Activated naive CD4-positive, alpha-beta T cell treated with anti-CD3 and anti-CD28 coated beads, Interleukin-2, amount 50 U/mL, for 72 hours (primary cell): ENCODE measurements around the gene KRTAP9-2. TPM values are rescaled to one million over a fixed set of nuclear protein-coding genes. Genes with fewer than 3 reads are reported as not detected.
"Not testable (repeated sequence)": the region's sequence is repeated elsewhere in the genome, so short reads cannot be mapped to it uniquely, and the experiment has no call there.

ENCODE experiments used
- ATAC-seq, 2 donors: fragments of 150-1000 bp; cut with Tn5 transposase; 2 replicates each; pipeline ENCODE4 v1.10.0; 2021; ENCODE audit warnings: mild to moderate bottlenecking in 2 of 2, moderate library complexity in 2 of 2
- DNase-seq, 2 donors: peaks; one replicate each; pipeline ENCODE4 v3.0.0; 2021 to 2022; ENCODE audit warnings: low spot score in 2 of 2
- H3K27ac Mint-ChIP-seq, 2 donors: one replicate each; pipeline ENCODE4 v1.8.0; 2022; ENCODE audit warnings: mild to moderate bottlenecking in 2 of 2, mixed read lengths in 2 of 2
- H3K36me3 Mint-ChIP-seq, 2 donors: one replicate each; pipeline ENCODE4 v1.8.0; 2022; ENCODE audit warnings: mixed read lengths in 2 of 2
- H3K9me3 Mint-ChIP-seq, 2 donors: one replicate each; pipeline ENCODE4 v1.8.0; 2022; ENCODE audit warnings: mixed read lengths in 2 of 2
- total RNA-seq, 2 donors: library from RNA; stranded (reverse); gene quantifications; one replicate each; pipeline ENCODE4 v1.2.3, GENCODE V29; 2022

The KRTAP9-2 gene, protein sequence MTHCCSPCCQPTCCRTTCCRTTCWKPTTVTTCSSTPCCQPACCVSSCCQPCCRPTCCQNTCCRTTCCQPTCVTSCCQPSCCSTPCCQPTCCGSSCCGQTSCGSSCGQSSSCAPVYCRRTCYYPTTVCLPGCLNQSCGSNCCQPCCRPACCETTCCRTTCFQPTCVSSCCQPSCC
- not detected for total RNA-seq

DNA sequence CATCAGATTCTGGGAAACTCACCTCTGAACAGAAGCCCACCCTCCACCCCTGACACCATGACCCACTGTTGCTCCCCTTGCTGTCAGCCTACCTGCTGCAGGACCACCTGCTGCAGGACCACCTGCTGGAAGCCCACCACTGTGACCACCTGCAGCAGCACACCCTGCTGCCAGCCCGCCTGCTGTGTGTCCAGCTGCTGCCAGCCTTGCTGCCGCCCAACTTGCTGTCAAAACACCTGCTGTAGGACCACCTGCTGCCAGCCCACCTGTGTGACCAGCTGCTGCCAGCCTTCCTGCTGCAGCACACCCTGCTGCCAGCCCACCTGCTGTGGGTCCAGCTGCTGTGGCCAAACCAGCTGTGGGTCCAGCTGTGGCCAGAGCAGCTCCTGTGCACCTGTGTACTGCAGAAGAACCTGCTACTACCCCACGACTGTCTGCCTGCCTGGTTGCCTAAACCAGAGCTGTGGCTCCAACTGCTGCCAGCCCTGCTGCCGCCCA lies at the start of gene KRTAP9-2:
Gene KRTAP9-2, plus strand, starts transcription at position 51 of the 498 bp plus-strand sequence. Its CDS starts 7 bp downstream, at position 58.
- not testable (repeated sequence) for DNase-seq, H3K9me3 Mint-ChIP-seq, H3K27ac Mint-ChIP-seq, H3K36me3 Mint-ChIP-seq, ATAC-seq

DNA sequence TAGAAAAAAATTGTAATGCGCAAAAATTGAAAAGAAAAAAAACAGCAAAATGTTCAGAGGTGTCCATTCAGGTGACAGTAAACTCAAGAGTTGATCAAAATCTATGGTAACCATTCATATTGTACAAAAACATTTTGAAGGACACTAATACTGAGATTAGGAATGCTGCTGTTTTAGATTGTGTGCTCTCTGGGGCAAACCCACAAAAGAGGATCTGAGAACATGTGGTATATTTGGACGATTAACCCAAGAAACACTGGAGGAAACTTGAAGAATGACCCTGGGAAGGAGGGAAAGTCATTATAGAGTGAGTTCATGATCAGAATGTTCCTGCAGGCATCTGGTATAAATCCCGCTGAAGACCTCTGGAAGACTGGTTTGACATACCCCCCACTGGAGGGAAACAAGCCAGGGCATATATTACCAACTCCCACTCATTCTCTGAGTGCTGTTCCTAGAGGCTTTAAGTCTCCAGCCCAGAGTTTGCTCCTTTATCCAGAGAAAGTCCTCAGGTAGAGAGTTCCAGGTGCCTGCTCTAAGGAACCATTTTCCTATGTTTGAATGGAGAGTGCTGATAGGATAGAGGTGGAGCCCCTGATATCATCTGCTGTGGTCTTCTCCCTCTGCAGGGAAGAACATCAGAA lies 49.6 kb upstream of the KRTAP9-2 start:
- no peaks in the 10 kb centered on the region for H3K36me3 Mint-ChIP-seq
- DNase-seq: no peak
- H3K9me3 Mint-ChIP-seq: no peaks in the 10 kb centered on the region
- ATAC-seq: no peak
- no peak overlapping the region for H3K27ac Mint-ChIP-seq

DNA sequence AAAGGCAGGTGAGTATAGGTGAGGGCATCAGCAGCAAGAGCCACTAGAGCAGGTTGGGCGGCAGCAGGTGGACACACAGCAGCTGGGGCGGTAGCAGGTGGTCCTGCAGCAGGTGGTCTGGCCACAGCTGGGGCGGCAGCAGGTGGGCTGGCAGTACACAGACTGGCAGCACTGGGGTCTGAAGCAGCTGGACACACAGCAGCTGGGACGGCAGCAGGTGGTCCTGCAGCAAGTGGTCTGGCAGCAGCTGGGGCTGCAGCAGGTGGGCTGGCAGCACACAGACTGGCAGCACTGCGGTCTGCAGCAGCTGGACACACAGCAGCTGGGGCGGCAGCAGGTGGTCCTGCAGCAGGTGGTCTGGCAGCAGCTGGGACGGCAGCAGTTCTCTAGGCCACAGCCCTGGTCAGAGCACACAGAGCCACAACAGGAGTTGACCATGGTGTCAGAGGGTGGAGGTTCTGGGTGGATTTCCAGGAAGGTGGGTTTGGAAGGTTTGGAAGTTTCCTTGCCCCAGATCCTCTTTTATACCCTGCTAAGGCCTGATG lies 48.6 kb upstream of the KRTAP9-2 start, which contains the start of gene KRTAP4-2:
Gene KRTAP4-2, minus strand, starts transcription at position 495 of the 545 bp plus-strand sequence. Its CDS starts 57 bp downstream, at position 438.
- DNase-seq (no peak), ATAC-seq (no peak)
- Mint-ChIP-seq H3K9me3 (no peaks in the 10 kb centered on the region), H3K36me3 (no peaks in the 10 kb centered on the region), H3K27ac (no peak within 1 kb of the TSS)

DNA sequence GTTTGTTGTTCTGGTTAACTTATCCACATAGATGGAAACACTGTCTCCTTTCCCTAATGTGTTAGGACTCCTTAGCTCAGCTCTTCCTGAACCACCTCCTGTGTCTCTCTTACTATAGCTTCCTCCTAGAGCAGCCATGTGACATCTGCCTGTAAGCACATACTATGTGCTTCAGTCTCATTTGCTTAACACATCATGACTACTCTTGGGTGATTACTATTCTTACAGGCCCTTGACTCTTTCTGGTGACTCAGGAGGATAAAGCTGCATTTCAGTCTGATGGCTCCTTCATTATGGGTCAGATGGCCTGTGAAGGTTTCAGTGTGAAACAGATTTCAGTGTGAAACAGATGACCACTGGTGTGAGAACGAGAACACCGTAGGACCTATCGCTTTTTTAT lies 48.1 kb upstream of the KRTAP9-2 start:
- Mint-ChIP-seq H3K36me3 (no peaks in the 10 kb centered on the region), H3K9me3 (no peaks in the 10 kb centered on the region), H3K27ac (no peak overlapping the region)
- ATAC-seq (peak in 1 of 2 donors; percentile 31), DNase-seq (no peak)

DNA sequence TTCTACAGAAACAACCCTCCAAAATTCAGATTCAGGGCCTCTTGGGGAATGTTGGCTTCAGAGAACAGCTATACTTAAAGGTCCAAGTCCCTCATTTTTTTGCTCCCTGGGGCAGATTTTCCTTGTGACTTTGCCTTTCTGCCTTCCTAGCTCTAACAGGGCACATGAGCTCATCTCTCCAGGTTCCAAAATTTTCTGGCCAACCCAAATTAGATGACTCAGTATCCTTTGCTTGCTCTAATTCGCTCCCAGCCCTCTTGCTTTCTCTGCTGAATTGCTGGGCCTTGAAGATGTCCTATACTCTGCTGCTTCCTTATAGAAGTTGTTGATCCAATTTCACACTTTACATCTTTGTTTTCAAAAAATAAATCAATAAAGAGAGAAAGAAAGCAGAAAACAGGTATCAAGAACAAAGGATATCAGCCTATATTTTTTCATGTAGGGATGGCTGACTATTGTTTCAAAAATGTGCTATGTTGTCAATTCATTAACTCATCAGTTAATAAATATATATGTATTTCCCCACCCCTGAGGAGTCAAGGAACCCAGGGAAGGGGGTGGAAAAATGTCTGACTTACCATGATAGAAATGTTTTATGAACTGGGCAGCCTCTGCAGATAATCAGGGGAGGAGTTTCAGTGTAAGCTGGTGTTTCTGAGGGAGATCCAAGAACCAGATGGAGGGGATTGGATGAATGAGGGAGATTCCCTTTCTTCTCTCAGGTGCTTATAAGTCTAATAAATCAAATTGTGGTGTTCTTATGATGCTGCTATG lies 47.4 kb upstream of the KRTAP9-2 start:
- Mint-ChIP-seq H3K9me3 (no peaks in the 10 kb centered on the region), H3K36me3 (no peaks in the 10 kb centered on the region), H3K27ac (no peak overlapping the region)
- no peak for DNase-seq
- ATAC-seq: no peak

DNA sequence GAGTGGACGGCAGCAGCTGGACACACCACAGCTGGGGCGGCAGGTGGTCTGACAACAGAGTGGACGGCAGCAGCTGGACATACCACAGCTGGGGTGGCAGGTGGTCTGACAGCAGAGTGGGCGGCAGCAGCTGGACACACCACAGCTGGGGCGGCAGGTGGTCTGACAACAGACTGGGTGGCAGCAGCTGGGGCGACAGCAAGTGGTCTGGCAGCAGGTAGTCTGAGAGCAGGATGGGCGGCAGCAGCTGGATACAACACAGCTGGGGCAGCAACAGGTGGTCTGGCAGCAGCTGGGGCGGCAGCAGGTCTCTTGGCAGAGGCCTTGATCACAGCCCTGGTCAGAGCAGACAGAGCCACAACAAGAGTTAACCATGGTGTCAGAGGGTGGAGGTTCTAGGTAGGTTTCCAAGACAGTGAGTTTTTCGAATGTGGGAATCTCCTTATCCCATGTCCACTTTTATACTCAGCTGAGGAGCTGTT lies 41.9 kb upstream of the KRTAP9-2 start, which contains the start of gene KRTAP4-1:
Gene KRTAP4-1, minus strand, starts transcription at position 432 of the 482 bp plus-strand sequence. Its CDS starts 57 bp downstream, at position 375.
- no peaks in the 10 kb centered on the region for H3K36me3 Mint-ChIP-seq
- ATAC-seq: no peak
- no peak for DNase-seq
- no peaks in the 10 kb centered on the region for H3K9me3 Mint-ChIP-seq
- H3K27ac Mint-ChIP-seq: no peak within 1 kb of the TSS

DNA sequence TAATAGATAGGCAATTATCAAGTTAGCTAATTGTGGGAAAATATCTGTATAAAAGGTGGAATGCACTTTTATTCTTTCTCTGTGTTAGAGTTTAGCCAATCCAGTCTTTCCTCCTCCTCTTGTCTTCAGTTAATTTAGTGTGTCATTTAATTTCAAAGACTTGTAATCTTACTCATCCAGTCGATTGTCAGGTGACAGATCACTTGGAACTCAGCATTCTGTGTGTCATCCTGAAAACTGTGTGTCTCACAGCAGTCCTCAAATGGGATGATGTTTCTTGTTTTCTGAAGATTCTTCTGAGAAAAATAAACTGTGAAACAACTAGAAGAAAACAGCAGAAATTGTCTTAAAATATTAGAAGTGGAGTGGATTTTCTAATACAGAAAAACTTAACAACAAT lies 41.4 kb upstream of the KRTAP9-2 start:
- DNase-seq: no peak
- Mint-ChIP-seq H3K9me3 (no peaks in the 10 kb centered on the region), H3K36me3 (no peaks in the 10 kb centered on the region), H3K27ac (no peak overlapping the region)
- ATAC-seq: peak in 1 of 2 donors; percentile 58

DNA sequence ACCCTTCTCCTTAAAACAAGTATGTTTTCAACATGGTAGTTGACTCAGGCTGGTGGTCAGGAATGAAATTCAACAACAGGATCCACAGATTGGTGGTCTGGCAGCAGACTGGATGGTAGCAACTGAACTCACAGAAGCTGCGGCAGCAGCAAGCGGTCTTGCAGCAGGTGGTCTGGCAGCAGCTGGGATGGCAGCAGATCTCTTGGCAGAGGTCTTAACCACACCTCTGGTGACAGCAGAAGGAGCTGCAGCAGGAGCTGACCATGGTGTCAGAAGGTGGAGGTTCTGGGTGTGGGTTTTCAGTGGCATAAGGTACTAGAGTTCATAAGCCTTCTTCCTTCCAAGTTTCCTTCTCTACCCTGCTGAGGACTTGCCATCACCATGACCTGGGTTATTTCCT lies 39.6 kb upstream of the KRTAP9-2 start:
- H3K27ac Mint-ChIP-seq: no peak overlapping the region
- H3K9me3 Mint-ChIP-seq: no peaks in the 10 kb centered on the region
- DNase-seq (no peak), ATAC-seq (no peak)
- no peaks in the 10 kb centered on the region for H3K36me3 Mint-ChIP-seq

DNA sequence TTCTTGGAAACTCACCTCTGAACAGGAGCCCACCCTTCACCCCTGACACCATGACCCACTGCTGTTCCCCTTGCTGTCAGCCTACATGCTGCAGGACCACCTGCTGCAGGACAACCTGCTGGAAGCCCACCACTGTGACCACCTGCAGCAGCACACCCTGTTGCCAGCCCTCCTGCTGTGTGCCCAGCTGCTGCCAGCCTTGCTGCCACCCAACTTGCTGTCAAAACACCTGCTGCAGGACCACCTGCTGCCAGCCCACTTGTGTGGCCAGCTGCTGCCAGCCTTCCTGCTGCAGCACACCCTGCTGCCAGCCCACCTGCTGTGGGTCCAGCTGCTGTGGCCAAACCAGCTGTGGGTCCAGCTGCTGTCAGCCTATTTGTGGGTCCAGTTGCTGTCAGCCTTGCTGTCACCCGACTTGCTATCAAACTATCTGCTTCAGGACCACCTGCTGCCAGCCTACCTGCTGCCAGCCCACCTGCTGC lies 36.6 kb upstream of the KRTAP9-2 start, which contains the start of gene KRTAP9-1:
Gene KRTAP9-1, plus strand, starts transcription at position 51 of the 482 bp plus-strand sequence. Its CDS starts 0 bp downstream, at position 51.
- H3K27ac Mint-ChIP-seq: peak within 1 kb of the TSS; percentile 3 to 66
- H3K9me3 Mint-ChIP-seq, DNase-seq, ATAC-seq, H3K36me3 Mint-ChIP-seq: not testable (repeated sequence)

DNA sequence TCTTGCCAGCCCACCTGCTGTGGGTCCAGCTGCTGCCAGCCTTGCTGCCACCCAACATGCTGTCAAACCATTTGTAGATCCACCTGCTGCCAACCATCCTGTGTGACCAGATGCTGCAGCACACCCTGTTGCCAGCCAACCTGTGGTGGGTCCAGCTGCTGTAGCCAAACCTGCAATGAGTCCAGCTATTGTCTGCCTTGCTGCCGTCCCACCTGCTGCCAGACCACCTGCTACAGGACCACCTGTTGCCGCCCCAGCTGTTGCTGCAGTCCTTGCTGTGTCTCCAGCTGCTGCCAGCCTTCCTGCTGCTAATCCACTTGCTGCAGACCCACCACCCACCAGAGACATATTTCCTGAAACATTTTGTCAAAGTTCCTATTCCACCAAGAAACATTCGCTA lies 36.1 kb upstream of the KRTAP9-2 start:
- DNase-seq (no peak), ATAC-seq (no peak)
- H3K9me3 Mint-ChIP-seq: peaks cover 3 to 4% of the 10 kb centered on the region in 2 donors

DNA sequence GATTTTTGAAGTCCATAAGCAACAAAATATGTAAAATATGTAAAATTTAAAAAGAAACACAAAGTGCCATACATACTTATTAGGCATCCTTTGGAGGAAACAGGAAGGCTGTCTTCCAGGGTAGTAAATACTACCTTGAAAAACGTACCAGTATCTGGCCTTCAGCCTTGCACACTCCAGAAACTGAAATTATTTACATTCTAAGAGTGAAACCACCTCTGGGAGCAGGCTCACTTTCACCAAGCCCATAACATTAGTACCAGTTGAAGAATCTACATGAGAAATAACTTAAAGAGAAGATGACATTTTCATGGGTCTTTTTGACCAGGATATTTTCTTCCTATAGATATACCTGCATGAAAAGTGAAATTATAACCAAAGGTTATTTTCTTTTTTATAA lies 30.4 kb upstream of the KRTAP9-2 start:
- Mint-ChIP-seq H3K27ac (no peak overlapping the region), H3K36me3 (no peaks in the 10 kb centered on the region), H3K9me3 (peaks cover 8% of the 10 kb centered on the region in 2 donors)
- ATAC-seq (no peak), DNase-seq (no peak)

More for the DNA sequence above, 36.1 kb upstream of the KRTAP9-2 start:
- Mint-ChIP-seq H3K36me3 (no peaks in the 10 kb centered on the region), H3K27ac (peak overlapping the region in 1 of 2 donors; percentile 3)

DNA sequence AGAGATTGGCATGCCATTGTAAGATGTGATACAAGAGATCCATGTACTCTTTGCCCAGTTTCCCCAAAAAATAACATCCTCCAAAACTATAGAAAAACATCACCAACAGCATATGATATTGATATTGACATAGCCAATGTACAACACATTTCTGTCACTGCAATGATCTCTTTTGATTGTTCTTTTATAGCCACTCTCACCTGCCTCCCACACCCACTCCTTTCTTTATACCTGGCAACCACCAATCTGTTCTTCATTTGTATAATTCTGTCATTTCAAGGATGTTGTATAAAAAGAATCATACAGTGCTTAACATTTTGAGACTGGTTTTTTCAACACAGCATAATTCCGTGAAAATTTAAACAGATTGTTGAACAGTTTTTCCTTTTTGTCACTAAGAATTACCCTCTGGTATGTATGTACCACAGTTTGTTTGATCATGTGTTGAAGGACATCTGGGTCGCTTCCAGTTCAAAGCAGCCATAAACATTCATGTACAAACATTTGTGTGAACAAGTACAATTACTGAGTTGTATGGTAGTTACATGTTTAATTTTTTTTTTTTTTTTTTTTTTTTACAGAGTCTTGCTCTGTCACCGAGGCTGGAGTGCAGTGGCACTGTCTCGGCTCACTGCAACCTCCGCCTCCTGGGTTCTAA lies 26.9 kb upstream of the KRTAP9-2 start:
- Mint-ChIP-seq H3K27ac (no peak overlapping the region), H3K9me3 (peaks cover 3 to 5% of the 10 kb centered on the region in 2 donors), H3K36me3 (no peaks in the 10 kb centered on the region)
- ATAC-seq (no peak), DNase-seq (no peak)

DNA sequence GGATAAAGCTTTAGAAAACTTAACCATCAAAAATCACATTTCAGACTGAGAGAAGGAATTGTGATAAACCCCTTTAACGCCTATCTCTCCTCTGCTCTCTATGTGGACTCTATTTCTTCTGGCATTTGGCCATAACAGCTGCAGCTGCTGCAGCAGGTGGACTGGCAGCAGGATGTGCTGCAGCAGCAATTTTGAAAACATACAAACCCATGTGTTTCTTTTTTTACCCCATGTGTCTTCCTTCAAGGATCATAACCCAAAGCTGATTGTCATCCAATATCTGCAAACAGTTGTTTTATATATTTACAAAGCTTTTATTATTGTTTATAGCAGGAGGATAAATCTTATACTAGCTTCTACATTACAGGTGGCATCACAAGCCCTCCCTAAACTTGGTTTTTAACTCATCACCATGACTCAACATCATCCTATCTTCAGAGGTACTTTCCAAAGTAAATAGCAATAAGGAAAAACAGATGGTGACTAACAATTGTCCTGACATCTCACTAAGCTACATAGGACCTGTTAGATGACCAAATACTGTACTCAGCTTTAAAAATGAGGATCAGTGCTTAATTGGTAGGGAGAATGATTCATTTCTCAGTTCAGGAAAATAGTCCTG lies 14.5 kb upstream of the KRTAP9-2 start:
- no peak overlapping the region for H3K27ac Mint-ChIP-seq
- ATAC-seq (peak in 1 of 2 donors; percentile 66), DNase-seq (no peak)
- H3K36me3 Mint-ChIP-seq: no peaks in the 10 kb centered on the region
- H3K9me3 Mint-ChIP-seq: no peaks in the 10 kb centered on the region

DNA sequence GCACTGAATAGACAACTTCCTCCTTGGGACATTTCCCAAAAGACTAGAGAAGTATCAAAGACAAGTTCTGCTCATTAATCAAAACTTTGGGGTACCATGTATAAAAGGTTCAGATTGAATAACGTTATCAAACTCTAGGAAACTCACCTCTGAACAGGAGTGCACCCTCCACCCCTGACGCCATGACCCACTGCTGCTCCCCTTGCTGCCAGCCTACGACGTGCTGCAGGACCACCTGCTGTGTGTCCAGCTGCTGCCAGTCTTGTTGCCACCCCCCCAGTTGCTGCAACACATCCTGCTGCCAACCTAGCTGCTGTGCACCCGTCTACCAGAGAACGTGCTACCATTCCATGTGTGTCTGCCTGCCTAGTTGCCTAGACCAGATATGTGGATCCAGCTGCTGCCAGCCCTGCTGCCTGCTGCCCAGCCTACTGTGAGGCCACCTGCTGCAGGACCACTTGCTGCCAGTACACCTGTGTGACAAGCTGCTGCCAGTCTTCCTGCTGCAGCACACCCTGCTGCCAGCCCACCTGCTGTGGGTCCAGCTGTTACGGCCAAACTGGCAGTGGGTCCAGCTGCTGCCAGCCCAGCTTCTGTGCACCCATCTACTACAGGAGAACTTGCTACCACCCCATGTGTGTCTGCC lies 13.8 kb upstream of the KRTAP9-2 start:
- no peaks in the 10 kb centered on the region for H3K9me3 Mint-ChIP-seq
- no peak overlapping the region for H3K27ac Mint-ChIP-seq
- DNase-seq: no peak

DNA sequence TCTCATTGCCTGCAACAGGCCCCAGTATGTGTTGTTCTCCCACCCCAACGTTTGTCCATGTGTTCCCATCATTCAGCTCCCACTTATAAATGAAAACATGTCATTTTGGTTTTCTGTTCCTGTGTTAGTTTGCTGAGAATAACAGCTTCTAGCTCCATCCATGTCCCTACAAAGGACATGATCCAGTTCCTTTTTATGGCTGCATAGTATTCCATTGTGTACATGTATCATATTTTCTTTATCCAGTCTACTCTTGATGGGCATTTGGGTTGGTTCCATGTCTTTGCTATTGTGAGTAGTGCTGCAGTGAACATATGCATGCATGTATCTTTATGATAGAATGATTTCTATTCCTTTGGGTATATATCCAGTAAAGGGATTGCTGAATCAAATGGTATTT lies 10.8 kb upstream of the KRTAP9-2 start:
- H3K27ac Mint-ChIP-seq: no peak overlapping the region

More for the DNA sequence above, 13.8 kb upstream of the KRTAP9-2 start:
- H3K36me3 Mint-ChIP-seq: no peaks in the 10 kb centered on the region
- ATAC-seq: no peak

More for the DNA sequence above, 10.8 kb upstream of the KRTAP9-2 start:
- peaks cover 4 to 16% of the 10 kb centered on the region in 2 donors for H3K9me3 Mint-ChIP-seq
- H3K36me3 Mint-ChIP-seq: peaks cover 5 to 19% of the 10 kb centered on the region in 2 donors
- DNase-seq (no peak), ATAC-seq (no peak)
